Activated CD8-positive, alpha-beta memory T cell treated with anti-CD3 and anti-CD28 coated beads, Interleukin-2, amount 50 U/mL, for 4 hours (primary cell): ENCODE data around the gene ARL15.

Experiments used
- DNase-seq: peaks from one replicate; pipeline ENCODE4 v3.0.0-alpha.2; 2020

The ARL15 gene

GRCh38 chr5:53926026-53926425, 384.3 kb downstream of the ARL15 start:
- no peak for DNase-seq

GRCh38 chr5:53924392-53924791, 386.0 kb downstream of the ARL15 start:
- DNase-seq: no peak

GRCh38 chr5:53923961-53924360, 386.4 kb downstream of the ARL15 start:
- no peak for DNase-seq

- no peak for DNase-seq
Measured at GRCh38 chr5:53922508-53923498, 387.6 kb downstream of the ARL15 start.

GRCh38 chr5:53917826-53918225, 392.5 kb downstream of the ARL15 start:
- DNase-seq: no peak

- DNase-seq: no peak
Measured at GRCh38 chr5:53917095-53917494, 393.3 kb downstream of the ARL15 start.

- DNase-seq: no peak
Measured at GRCh38 chr5:53915120-53915519, 395.3 kb downstream of the ARL15 start.

GRCh38 chr5:53913941-53914340, 396.4 kb downstream of the ARL15 start:
- DNase-seq: no peak

- no peak for DNase-seq
Measured at GRCh38 chr5:53908757-53909156, 401.6 kb downstream of the ARL15 start.

GRCh38 chr5:53907827-53908226, 402.5 kb downstream of the ARL15 start:
- DNase-seq: no peak

GRCh38 chr5:53906736-53907135, 403.6 kb downstream of the ARL15 start:
- DNase-seq: no peak

- DNase-seq: no peak
Measured at GRCh38 chr5:53902296-53902907, 408.0 kb downstream of the ARL15 start.

GRCh38 chr5:53900677-53901076, 409.7 kb downstream of the ARL15 start:
- no peak for DNase-seq

- DNase-seq: no peak
Measured at GRCh38 chr5:53895091-53895683, 415.2 kb downstream of the ARL15 start.

GRCh38 chr5:53893626-53894025, 416.7 kb downstream of the ARL15 start:
- no peak for DNase-seq

- no peak for DNase-seq
Measured at GRCh38 chr5:53892224-53892623, 418.1 kb downstream of the ARL15 start.

- no peak for DNase-seq
Measured at GRCh38 chr5:53891159-53891558, 419.2 kb downstream of the ARL15 start.

GRCh38 chr5:53890490-53890889, 419.9 kb downstream of the ARL15 start:
- no peak for DNase-seq

- no peak for DNase-seq
Measured at GRCh38 chr5:53884844-53885243, 425.5 kb downstream of the ARL15 start.

GRCh38 chr5:53884417-53884816, 426.0 kb downstream of the ARL15 start:
- DNase-seq: no peak

- no peak for DNase-seq
Measured at GRCh38 chr5:53882676-53883031, 427.7 kb downstream of the ARL15 start.

GRCh38 chr5:53882006-53882675, 428.2 kb downstream of the ARL15 start:
- no peak for DNase-seq

GRCh38 chr5:53879708-53880323, 430.6 kb downstream of the ARL15 start:
- DNase-seq: no peak
